GM20000 (cell line): ENCODE measurements around the gene CSNK2A2.

Experiments
- DNase-seq: peaks from one replicate; pipeline ENCODE4 v3.0.0; 2012; ENCODE audit warnings: low spot score
- CTCF ChIP-seq: IDR thresholded peaks from 2 replicates; pipeline ENCODE4 v1.5.1; 2012; ENCODE audit warnings: mild to moderate bottlenecking, control low read depth; ENCODE audit errors: extremely low read depth, missing control alignments

CSNK2A2 gene

DNA sequence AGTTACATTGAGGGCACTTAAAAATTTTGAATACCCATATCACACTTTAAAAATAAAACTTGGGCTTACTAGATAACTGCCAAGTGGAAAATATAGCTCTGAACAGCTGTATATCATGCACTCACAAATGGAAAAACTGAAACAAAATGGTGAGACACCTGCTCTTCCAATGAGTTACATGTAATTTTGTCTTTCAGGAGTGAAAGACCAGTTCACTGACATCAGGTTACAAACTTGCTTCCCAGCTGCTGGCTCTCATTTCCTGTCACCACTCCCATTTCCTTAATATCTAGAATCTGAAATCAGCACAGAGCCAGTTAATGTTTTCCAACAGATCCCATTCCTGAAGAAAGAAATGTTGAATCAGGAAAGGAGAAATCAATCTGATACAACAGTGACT is 10.8 kb downstream of the CSNK2A2 start:
- no peak for TF ChIP-seq CTCF
- DNase-seq: no peak

GRCh38 chr16:58186176-58186944 is 11.5 kb downstream of the CSNK2A2 start:
- no peak for DNase-seq
- no peak for TF ChIP-seq CTCF

- DNase-seq: no peak
- TF ChIP-seq CTCF: no peak
These were observed 20.6 kb downstream of the CSNK2A2 start for GRCh38 chr16:58177353-58177710.

GRCh38 chr16:58176608-58177352 is 21.1 kb downstream of the CSNK2A2 start:
- TF ChIP-seq CTCF: no peak
- no peak for DNase-seq

- DNase-seq: no peak
- TF ChIP-seq CTCF: no peak
These were observed 27.7 kb downstream of the CSNK2A2 start for GRCh38 chr16:58170223-58170622.

- no peak for DNase-seq
- no peak for TF ChIP-seq CTCF
These were observed 37.1 kb downstream of the CSNK2A2 start for GRCh38 chr16:58160855-58161254.

GRCh38 chr16:58158725-58159124 is 39.2 kb downstream of the CSNK2A2 start:
- no peak for DNase-seq

More at GRCh38 chr16:58158725-58159124, 39.2 kb downstream of the CSNK2A2 start:
- TF ChIP-seq CTCF: no peak
